Mucosa of descending colon (tissue), 3 donors: Measurements from ENCODE around the gene HPN. TPM values are rescaled to one million over a fixed set of nuclear protein-coding genes. Genes with fewer than 3 reads are reported as not detected.
"Not testable (repeated sequence)": the region's sequence is repeated elsewhere in the genome, so short reads cannot be mapped to it uniquely, and the experiment has no call there.

Source experiments
- ATAC-seq: fragments of 200-7000 bp; cut with Tn5 transposase; one replicate; pipeline ENCODE4 v1.9.1; 2020; ENCODE audit warnings: mild to moderate bottlenecking, moderate library complexity
- DNase-seq, 3 donors: peaks; one replicate each; pipeline ENCODE4 v3.0.0-alpha.2; 2020
- H3K36me3 ChIP-seq: fragments of 200-600 bp; one replicate; pipeline ENCODE4 v1.8.0; 2021; ENCODE audit warnings: low read depth, mild to moderate bottlenecking
- H3K4me1 ChIP-seq: fragments of 200-600 bp; one replicate; pipeline ENCODE4 v1.8.0; 2021; ENCODE audit warnings: low read depth, mild to moderate bottlenecking
- H3K4me3 ChIP-seq: fragments of 200-600 bp; one replicate; pipeline ENCODE4 v1.8.0; 2021; ENCODE audit warnings: mild to moderate bottlenecking
- H3K9me3 ChIP-seq: fragments of 200-600 bp; one replicate; pipeline ENCODE4 v1.8.0; 2021; ENCODE audit warnings: mild to moderate bottlenecking
- intact Hi-C, 2 donors: fragments of 100-400 bp; cut with DNase I in 1 of 2; cut with micrococcal nuclease in 1 of 2; formaldehyde crosslinking; loops; one replicate each; pipeline versions ENCODE4 v1.11.0 to v1.11.1; 2022; cut with DNase I, micrococcal nuclease
- long read RNA-seq, 2 donors: library from polyadenylated mRNA; unstranded; transcript quantifications; one replicate each; pipeline ENCODE4 v2.0.0, GENCODE V29; 2019 to 2021
- total RNA-seq, 3 donors: library from RNA; stranded (reverse); fragmentation: NEBNext Ultra II Directional in 2 of 3; extraction: Animal tissue kit (Norgen Biotek cat#: 25700) in 2 of 3; gene quantifications; one replicate each; pipeline versions ENCODE4 v1.2.1 to v1.2.4, GENCODE V29; 2021 to 2023
- TF ChIP-seq, protein P1 (sequence below): fragments of 200-600 bp; IDR thresholded peaks from one replicate; pipeline ENCODE4 v1.8.0; 2022; ENCODE audit warnings: antibody characterized with exemption, mild to moderate bottlenecking
- donor health status: DM: no; HTN: no; CAD: no; lungs with moderate emphysema.
- donor health status: DM: no; HTN: no; CAD: no.
- donor health status: DM: no; HTN: yes; CAD: no.

HPN gene
- under 1 TPM in 2 of 3 donors, not detected in 1; 0.54 to 0.94 TPM for total RNA-seq
- long read RNA-seq, donor 1, partial matches to known transcripts, result 0 of 2 reads
- long read RNA-seq, donor 1, other reads (novel, unspliced or antisense), result 2 of 2 reads
- long read RNA-seq, donor 2, result 0 reads

DNA sequence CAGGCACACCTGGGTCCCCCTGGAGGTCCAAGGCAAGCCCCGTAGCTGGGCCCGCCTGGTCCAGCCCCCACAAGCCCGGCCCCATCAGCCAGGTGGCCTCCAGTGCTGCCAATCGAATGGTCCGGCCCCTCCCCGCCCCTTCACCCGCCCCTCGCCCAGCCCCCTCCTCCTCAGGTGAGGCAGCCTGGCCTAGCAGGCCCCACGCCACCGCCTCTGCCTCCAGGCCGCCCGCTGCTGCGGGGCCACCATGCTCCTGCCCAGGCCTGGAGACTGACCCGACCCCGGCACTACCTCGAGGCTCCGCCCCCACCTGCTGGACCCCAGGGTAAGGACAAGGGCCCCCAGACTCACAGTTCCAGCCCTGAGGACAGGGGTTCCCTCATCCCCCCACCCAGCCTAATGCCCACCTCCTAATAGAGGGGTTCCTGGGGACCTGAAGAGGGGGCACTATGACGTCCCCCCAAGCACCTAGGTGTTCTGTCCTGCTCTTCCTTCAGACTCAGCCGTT lies at the start of gene HPN:
HPN (plus strand) TSS at position 174 of the 508 bp plus-strand sequence. CDS start 786 bp downstream, outside the sequence.
- no peak within 1 kb of the TSS for H3K4me3 ChIP-seq
- TF ChIP-seq, protein P1, sequence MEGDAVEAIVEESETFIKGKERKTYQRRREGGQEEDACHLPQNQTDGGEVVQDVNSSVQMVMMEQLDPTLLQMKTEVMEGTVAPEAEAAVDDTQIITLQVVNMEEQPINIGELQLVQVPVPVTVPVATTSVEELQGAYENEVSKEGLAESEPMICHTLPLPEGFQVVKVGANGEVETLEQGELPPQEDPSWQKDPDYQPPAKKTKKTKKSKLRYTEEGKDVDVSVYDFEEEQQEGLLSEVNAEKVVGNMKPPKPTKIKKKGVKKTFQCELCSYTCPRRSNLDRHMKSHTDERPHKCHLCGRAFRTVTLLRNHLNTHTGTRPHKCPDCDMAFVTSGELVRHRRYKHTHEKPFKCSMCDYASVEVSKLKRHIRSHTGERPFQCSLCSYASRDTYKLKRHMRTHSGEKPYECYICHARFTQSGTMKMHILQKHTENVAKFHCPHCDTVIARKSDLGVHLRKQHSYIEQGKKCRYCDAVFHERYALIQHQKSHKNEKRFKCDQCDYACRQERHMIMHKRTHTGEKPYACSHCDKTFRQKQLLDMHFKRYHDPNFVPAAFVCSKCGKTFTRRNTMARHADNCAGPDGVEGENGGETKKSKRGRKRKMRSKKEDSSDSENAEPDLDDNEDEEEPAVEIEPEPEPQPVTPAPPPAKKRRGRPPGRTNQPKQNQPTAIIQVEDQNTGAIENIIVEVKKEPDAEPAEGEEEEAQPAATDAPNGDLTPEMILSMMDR, result no peak
- intact Hi-C loops, result no loop called here
- no peak for DNase-seq
- peaks cover 15% of the 10 kb centered on the region for H3K4me1 ChIP-seq
- H3K9me3 ChIP-seq, result no peaks in the 10 kb centered on the region
- no peaks in the 10 kb centered on the region for H3K36me3 ChIP-seq
- no peak for ATAC-seq

DNA sequence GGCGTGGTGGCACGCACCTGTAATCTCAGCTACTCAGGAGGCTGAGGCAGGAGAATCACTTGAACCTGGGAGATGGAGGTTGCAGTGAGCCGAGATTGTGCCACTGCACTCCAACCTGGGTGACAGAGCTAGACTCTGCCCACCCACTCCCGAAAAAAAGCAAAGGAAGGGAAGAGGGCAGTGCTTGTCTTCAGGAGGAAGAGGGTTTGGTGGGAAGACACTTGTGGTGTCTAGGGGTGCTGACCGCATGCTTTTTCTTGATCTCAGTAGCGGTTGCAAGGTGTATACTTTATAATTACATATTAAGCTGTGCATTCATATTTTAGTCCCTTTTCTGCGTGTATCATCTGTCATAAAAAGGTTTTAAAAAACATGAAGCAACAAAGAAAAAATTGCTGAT lies 48.9 kb upstream of the HPN start:
- H3K4me3 ChIP-seq, intact Hi-C loops, DNase-seq, H3K9me3 ChIP-seq, ATAC-seq, H3K36me3 ChIP-seq: not testable (repeated sequence)
- H3K4me1 ChIP-seq, result peaks cover 10% of the 10 kb centered on the region

DNA sequence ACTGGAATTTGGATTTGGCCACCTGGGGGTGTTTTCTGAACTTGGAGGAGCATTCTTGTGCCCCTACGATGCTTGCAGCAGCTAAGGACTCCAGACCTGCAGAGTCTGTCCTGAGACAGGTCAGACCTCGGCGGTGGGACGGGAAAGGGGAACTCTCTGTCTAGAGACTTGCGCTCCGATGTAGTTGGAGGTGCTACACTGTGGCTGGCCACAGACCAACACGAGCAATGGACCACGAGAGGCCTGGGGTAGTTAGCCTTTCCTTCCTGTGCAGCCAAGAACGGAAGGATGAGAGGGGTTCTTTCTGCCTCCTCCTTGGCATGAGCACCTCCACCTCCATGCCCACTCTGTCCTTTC lies 47.3 kb upstream of the HPN start:
- H3K4me1 ChIP-seq, result peaks cover 10% of the 10 kb centered on the region
- no peak overlapping the region for H3K4me3 ChIP-seq
- H3K9me3 ChIP-seq, result no peaks in the 10 kb centered on the region
- intact Hi-C loops, result no loop called here
- no peaks in the 10 kb centered on the region for H3K36me3 ChIP-seq
- peak in 1 of 3 donors; percentile 39 for DNase-seq
- TF ChIP-seq, protein P1, result no peak
- ATAC-seq, result no peak

DNA sequence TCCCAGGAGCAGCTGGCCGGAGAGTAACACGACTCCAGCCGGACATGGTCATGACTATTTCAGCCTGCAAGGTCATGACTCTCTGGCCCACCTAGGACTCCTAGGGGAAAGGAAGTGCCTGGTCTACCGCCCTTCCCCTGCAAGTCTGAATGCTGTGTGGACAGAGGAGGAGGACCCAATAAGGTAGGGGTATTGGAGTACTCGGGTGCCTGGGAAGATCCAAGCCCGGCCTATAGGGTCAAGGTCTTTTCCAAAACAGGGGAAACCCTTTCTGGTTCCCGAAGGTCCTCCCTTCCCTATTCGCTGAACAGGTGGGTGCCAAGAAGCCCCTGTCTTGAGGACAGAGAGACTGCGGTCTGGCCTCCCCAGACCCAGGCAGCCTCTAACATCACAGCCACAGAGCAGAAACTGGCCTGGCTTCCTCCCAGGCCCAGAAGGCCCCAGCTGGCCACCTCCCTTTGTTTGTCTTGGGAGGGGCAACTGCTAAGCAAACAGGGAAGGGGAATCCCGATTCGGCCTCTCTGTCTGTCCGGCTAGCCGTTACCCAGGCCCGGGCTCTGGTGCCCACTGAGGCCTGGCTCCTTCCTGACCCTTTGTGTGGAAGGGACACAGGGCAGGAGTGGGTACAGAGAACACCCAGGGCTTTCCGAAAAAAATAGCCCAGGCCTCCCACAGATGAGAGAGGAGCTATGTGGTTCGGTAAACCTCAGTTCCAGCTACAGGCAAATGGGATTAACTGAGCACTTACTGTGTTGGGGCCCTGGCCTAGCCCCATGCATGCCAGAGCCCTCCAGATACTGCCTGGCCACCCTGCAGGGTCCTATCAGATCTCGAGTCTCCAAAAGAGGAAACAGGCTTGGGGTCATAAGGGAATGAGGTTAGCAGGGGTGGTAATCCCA lies 46.6 kb upstream of the HPN start:
- ATAC-seq (peak; percentile 88), DNase-seq (peak; percentile 75 to 80 (median 76))
- H3K36me3 ChIP-seq, result no peaks in the 10 kb centered on the region
- H3K9me3 ChIP-seq, result no peaks in the 10 kb centered on the region
- TF ChIP-seq, protein P1, result no peak
- intact Hi-C loops, result no loop called here
- no peak overlapping the region for H3K4me3 ChIP-seq
- peaks cover 15% of the 10 kb centered on the region for H3K4me1 ChIP-seq

DNA sequence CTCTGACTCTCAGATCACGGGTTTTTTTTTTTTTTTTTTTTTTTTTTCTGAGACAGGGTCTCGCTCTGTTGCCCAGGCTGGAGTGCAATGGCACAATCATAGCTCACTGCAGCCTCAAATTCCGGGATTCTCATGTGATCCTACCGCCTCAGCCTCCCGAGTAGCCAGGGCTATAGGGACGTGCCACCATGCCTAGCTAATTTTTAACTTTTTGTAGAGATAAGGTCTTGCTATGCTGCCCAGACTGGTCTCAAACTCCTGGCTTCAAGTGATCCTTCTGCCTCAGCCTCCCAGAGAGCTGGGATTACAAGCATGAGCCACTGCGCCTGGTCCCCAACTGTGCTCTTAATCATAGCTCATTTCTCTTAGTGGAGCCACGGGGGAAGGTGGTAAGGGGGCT lies 46.0 kb upstream of the HPN start:
- DNase-seq (peak in 1 of 3 donors; percentile 27), ATAC-seq (peak; percentile 39)
- H3K4me1 ChIP-seq, result peaks cover 17% of the 10 kb centered on the region

More for the DNA sequence above, 46.0 kb upstream of the HPN start:
- intact Hi-C loops, result no loop called here
- H3K9me3 ChIP-seq, result no peaks in the 10 kb centered on the region
- TF ChIP-seq, protein P1, result no peak
- no peak overlapping the region for H3K4me3 ChIP-seq
- H3K36me3 ChIP-seq, result no peaks in the 10 kb centered on the region
